GM18520 (cell line): ENCODE measurements around the gene TKFC.
"Not testable (repeated sequence)": the region's sequence is repeated elsewhere in the genome, so short reads cannot be mapped to it uniquely, and the experiment has no call there.

Experiments used
- ATAC-seq: cut with Tn5 transposase; IDR thresholded peaks from one replicate; pipeline ENCODE4 v1.9.1; 2021; ENCODE audit not compliant: unreplicated experiment

TKFC gene

DNA sequence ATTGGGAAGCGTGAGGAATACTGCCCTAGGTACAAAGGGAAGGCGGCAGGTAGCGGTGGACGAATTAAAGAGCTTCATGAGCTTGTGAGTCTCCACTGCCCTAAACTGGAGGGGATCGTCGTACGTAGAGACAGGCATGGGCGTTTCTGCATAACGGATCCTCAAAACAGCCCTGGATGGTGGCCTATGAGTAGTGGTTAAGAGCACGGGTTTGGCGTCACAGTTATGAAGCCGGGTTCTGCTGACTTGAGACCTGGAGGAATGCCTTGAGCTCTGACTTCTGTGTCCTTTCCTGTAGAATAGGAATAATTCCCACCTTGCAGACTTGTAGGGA lies 29.5 kb downstream of the TKFC start:
- no peak for ATAC-seq

DNA sequence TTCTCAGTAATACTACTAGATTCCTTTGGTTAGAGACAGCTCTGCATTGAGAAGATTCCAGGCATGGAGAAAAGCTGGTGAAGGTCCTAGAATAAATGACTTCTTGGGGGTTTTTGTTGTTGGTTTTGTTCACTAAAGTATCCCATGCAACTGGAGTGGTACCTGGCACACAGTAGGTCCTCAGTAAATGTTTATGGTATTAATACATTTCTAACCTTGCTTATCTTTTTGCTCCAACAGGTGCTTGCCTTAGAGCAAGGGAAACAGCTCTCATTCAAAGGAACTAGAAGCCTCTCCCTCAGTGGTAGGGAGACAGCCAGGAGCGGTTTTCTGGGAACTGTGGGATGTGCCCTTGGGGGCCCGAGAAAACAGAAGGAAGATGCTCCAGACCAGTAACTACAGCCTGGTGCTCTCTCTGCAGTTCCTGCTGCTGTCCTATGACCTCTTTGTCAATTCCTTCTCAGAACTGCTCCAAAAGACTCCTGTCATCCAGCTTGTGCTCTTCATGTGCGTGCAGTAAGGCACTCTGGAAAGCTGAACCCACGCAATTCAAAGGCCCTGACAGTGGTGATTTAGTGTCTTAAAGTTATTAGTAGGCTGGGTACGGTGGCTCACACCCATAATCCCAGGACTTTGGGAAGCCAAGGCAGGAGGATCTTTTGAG lies 31.1 kb downstream of the TKFC start:
- ATAC-seq, result no peak

- ATAC-seq, result no peak
Observed at GRCh38 chr11:61367406-61367805, 34.4 kb downstream of the TKFC start.

DNA sequence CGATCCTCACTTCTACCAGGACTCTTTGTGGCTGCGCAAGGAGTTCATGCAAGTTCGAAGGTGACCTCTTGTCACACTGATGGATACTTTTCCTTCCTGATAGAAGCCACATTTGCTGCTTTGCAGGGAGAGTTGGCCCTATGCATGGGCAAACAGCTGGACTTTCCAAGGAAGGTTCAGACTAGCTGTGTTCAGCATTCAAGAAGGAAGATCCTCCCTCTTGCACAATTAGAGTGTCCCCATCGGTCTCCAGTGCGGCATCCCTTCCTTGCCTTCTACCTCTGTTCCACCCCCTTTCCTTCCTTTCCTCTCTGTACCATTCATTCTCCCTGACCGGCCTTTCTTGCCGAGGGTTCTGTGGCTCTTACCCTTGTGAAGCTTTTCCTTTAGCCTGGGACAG lies 35.6 kb downstream of the TKFC start:
- no peak for ATAC-seq

- no peak for ATAC-seq
Observed at GRCh38 chr11:61369372-61370348, 36.6 kb downstream of the TKFC start.

GRCh38 chr11:61370349-61371005 lies 37.4 kb downstream of the TKFC start:
- no peak for ATAC-seq

GRCh38 chr11:61372659-61373420 lies 39.8 kb downstream of the TKFC start:
- no peak for ATAC-seq

- ATAC-seq, result no peak
Observed at GRCh38 chr11:61375761-61376108, 42.7 kb downstream of the TKFC start.

DNA sequence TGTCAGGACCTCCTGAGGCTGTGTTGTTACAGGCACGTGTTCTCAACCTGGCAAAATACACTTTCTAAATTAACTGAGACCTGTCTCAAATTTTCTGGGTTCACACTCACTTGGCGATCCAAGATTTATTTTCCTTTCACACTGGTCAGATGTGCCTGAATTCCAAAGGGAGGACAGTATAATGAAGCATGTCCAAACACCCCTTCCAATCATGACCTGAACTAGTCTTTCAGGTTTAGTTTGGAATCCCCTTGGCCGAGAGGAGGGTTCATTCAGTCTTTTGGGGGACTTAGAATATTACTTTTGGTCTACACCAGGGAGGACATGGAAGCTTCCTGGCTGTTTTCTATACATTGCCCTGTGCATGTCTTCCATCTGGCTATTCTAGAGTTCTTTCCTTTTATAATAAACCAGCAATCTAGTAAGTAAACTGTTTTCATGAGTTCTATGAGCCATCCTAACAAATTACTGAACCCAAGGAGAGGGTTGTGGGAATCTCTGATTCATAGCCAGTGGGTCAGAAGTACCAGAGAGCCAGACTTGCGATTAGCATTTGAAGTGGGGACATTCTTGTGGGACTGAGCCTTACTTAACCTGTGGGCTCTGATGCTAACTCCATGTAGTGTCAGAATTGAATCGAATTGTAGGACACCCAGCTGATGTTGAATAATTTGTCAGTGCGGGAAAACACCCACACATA lies 44.6 kb downstream of the TKFC start:
- no peak for ATAC-seq

DNA sequence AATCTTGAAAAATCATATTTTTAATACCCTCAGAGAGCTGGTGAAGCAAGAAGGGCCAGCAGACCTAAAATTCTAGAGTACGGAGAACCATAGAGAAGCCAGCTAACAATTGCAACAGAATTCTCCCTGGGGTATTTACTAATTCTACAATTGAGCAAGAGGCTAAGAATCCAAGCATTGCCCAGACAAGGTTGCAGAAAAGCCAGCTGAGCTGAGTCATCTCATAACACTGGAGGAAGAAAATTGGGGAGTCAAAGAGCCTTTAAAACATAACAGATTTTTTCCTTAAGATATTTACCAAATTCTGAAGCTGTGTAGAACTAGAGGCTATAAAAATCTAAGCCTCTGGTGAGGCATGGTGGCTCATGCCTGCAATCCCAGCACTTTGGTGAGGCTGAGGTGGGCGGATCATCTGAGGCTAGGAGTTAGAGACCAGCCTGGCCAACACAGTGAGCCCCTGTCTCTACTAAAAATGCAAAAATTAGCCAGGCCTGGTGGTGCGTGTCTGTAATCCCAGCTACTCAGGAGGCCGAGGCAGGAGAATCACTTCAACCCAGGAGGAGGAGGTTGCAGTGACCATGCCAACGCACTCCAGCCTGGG lies 45.8 kb downstream of the TKFC start:
- ATAC-seq, result no peak

DNA sequence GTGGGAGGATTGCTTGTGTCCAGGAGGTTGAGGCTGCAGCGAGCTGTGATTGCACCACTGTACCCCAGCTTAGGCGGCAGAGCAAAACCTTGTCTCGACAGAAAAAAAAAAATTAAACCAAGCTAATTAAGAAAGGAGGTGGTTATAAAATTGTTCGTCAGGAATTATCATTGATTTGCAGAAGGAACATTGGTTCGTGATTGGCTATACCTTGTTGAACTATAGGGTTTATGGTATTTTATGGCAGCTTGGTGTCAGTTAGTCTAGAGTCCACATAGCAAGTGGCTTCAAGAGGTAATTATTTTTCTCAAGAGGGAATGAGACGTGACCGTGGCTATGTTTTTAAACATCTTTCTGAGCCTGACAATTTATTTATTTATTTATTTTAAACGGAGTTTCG lies 47.9 kb downstream of the TKFC start:
- ATAC-seq, result no peak

DNA sequence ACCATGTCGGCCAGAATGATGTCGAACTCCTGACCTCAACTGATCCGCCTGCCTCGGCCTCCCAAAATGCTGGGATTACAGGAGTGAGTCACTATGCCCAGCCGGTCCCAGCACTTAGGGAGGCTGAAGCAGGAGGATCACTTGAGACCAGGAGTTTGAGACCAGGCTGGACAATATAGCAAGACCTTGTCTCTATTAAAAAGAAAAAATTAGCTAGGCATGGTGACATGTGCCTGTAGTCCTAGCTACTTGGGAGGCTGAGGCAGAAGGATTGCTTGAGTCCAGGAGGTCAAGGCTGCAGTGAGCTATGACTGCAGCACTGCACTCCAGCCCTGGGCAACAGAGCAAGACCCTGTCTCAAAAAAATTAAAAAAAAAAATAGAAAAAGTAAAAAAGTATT lies 50.8 kb downstream of the TKFC start:
- ATAC-seq, result not testable (repeated sequence)

- no peak for ATAC-seq
Observed at GRCh38 chr11:61384271-61385242, 51.5 kb downstream of the TKFC start.

DNA sequence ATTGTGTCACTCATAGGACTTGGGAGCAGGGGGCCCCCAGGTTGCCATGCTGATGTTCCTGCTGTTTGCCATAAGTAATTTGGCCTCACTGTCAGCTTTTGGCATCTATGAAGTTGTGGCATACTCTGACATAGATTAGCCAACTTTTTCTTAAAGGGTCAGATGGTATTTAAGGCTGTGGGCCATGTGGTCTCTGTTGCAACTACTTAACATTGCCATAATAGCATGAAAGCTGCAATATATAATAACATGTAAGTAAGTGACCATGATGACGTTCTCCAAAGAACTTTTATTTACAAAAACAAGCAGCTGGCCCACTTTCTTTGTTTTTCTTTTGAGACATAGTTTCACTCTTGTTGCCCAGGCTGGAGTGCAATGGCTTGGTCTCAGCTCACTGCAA lies 57.1 kb downstream of the TKFC start:
- no peak for ATAC-seq

GRCh38 chr11:61392981-61393595 lies 60.1 kb downstream of the TKFC start:
- no peak for ATAC-seq
